Motor neuron (in vitro differentiated cells): ENCODE measurements around the gene PPM1E. TPM values are rescaled to one million over a fixed set of nuclear protein-coding genes. Genes with fewer than 3 reads are reported as not detected.
"Not testable (repeated sequence)": the region's sequence is repeated elsewhere in the genome, so short reads cannot be mapped to it uniquely, and the experiment has no call there.

Experiments used
- ATAC-seq, 8 experiments: fragments of 200-7000 bp; cut with Tn5 transposase; replicated peaks in 6 of 8; 2 replicates each; pipeline ENCODE4 v1.8.0; 2021; ENCODE audit warnings: mild to moderate bottlenecking in 8 of 8, moderate library complexity in 8 of 8
- H3K27ac ChIP-seq, 2 donors: fragments of 250-450 bp; sonication (Bioruptor Pico); 2 replicates each; pipeline ENCODE4 v1.9.0; 2021; ENCODE audit warnings: antibody characterized with exemption in 2 of 2, mild to moderate bottlenecking in 2 of 2, moderate library complexity in 1 of 2
- H3K4me1 ChIP-seq, 2 donors: fragments of 250-450 bp; sonication (Bioruptor Pico); replicated peaks in 1 of 2; 2 replicates each; pipeline ENCODE4 v1.6.1; 2021; ENCODE audit warnings: antibody characterized with exemption in 2 of 2, mild to moderate bottlenecking in 2 of 2, moderate library complexity in 1 of 2
- H3K4me3 ChIP-seq, 5 donors: fragments of 250-450 bp; sonication (Bioruptor Pico); 2 replicates each; pipeline ENCODE4 v1.9.0; 2021; ENCODE audit warnings: antibody characterized with exemption in 5 of 5, mild to moderate bottlenecking in 5 of 5, moderate library complexity in 4 of 5
- WGBS, 10 experiments: fragments of 450-650 bp; shearing (Covaris generic); methylation state at CpG; one replicate each; pipeline ENCODE4 v1.0.0; 2022; 5-methylcytosine and 5-hydroxymethylcytosine counted together
- in situ Hi-C, 9 experiments: fragments of 400-800 bp; cut with MboI; loops; one replicate each; pipeline ENCODE4 v1.15.0; 2021; ENCODE audit warnings: low sequenced_read_pairs in 9 of 9, low pct_unique_long_range_greater_than_20kb in 2 of 9; ENCODE audit not compliant: unreplicated experiment in 9 of 9
- total RNA-seq, 8 experiments: library from RNA; unstranded; fragments of 300-600 nt; gene quantifications; 2 replicates each; pipeline versions ENCODE4 v1.2.3 to v1.2.4, GENCODE V29; 2022

Gene PPM1E
- total RNA-seq, 8 experiments from 2014 or later = 0.51 to 23.1 (median 15.1) TPM

GRCh38 chr17:58944166-58944565 lies 188.5 kb downstream of the PPM1E start:
- H3K4me1 ChIP-seq = no peaks in the 10 kb centered on the region
- in situ Hi-C loops = no loop called here
- no peak overlapping the region for H3K4me3 ChIP-seq
- 38 to 100% (median 98%) methylated on average over 1 to 2 of the region's 2 CpGs; no CpG with 5 or more reads in 2 of the 10 experiments for WGBS, 10 experiments
- no peak overlapping the region for H3K27ac ChIP-seq
- ATAC-seq = no peak

GRCh38 chr17:58947411-58947810 lies 191.8 kb downstream of the PPM1E start:
- Histone ChIP-seq H3K4me3 (no peak overlapping the region), H3K4me1 (no peaks in the 10 kb centered on the region), H3K27ac (no peak overlapping the region)
- in situ Hi-C loops = no loop called here
- WGBS, 10 experiments = 50 to 100% (median 90%) methylated on average over 1 to 3 of the region's 3 CpGs; no CpG with 5 or more reads in 2 of the 10 experiments
- no peak for ATAC-seq

- H3K27ac ChIP-seq = no peak overlapping the region
- in situ Hi-C loops = no loop called here
- 49 to 100% (median 91%) methylated on average over 1 to 3 of the region's 3 CpGs; no CpG with 5 or more reads in 3 of the 10 experiments for WGBS, 10 experiments
- no peak for ATAC-seq
- no peaks in the 10 kb centered on the region for H3K4me1 ChIP-seq
- H3K4me3 ChIP-seq = no peak overlapping the region
Measured at GRCh38 chr17:58947824-58948223, 192.2 kb downstream of the PPM1E start.

GRCh38 chr17:58954358-58954757 lies 198.7 kb downstream of the PPM1E start:
- H3K4me1 ChIP-seq, in situ Hi-C loops, H3K27ac ChIP-seq, ATAC-seq, H3K4me3 ChIP-seq: not testable (repeated sequence)
- WGBS, 10 experiments = 0 to 100% (median 38%) methylated on average over 1 to 2 of the region's 2 CpGs; no CpG with 5 or more reads in 2 of the 10 experiments

- in situ Hi-C loops = no loop called here
Measured at GRCh38 chr17:58956997-58957724, 201.5 kb downstream of the PPM1E start.

GRCh38 chr17:58957725-58958073 lies 202.0 kb downstream of the PPM1E start:
- in situ Hi-C loops, H3K4me3 ChIP-seq, H3K27ac ChIP-seq, ATAC-seq, H3K4me1 ChIP-seq: not testable (repeated sequence)
- WGBS, 10 experiments = 0 to 100% (median 86%) methylated on average over 1 of the region's 1 CpG; no CpG with 5 or more reads in 2 of the 10 experiments

More at GRCh38 chr17:58956997-58957724, 201.5 kb downstream of the PPM1E start:
- no peak overlapping the region for H3K27ac ChIP-seq
- no peak overlapping the region for H3K4me3 ChIP-seq
- WGBS, 10 experiments = 7 to 88% (median 78%) methylated on average over 1 to 2 of the region's 2 CpGs; no CpG with 5 or more reads in 1 of the 10 experiments
- peak in 6 of 8 experiments; percentile 39 to 71 (median 58) for ATAC-seq
- no peaks in the 10 kb centered on the region for H3K4me1 ChIP-seq

- Histone ChIP-seq H3K27ac (no peak overlapping the region), H3K4me3 (no peak overlapping the region), H3K4me1 (no peaks in the 10 kb centered on the region)
- in situ Hi-C loops = no loop called here
- ATAC-seq = no peak
Measured at GRCh38 chr17:58960068-58960467, 204.4 kb downstream of the PPM1E start.

- no peak for ATAC-seq
- H3K27ac ChIP-seq = peak overlapping the region in 1 of 2 donors; percentile 29
- 67 to 100% (median 78%) methylated on average over 2 to 3 of the region's 3 CpGs; no CpG with 5 or more reads in 3 of the 10 experiments for WGBS, 10 experiments
- H3K4me3 ChIP-seq = no peak overlapping the region
- in situ Hi-C loops = no loop called here
- peaks cover 11 to 23% of the 10 kb centered on the region in 2 donors for H3K4me1 ChIP-seq
Measured at GRCh38 chr17:58965221-58965620, 209.6 kb downstream of the PPM1E start.

GRCh38 chr17:58966208-58966607 lies 210.6 kb downstream of the PPM1E start:
- in situ Hi-C loops = no loop called here
- ATAC-seq = no peak
- Histone ChIP-seq H3K4me3 (no peak overlapping the region), H3K27ac (no peak overlapping the region), H3K4me1 (peaks cover 13 to 33% of the 10 kb centered on the region in 2 donors)
- WGBS, 10 experiments = 90 to 100% (median 97%) methylated on average over 2 to 3 of the region's 3 CpGs

GRCh38 chr17:58968426-58969061 lies 212.9 kb downstream of the PPM1E start:
- peak in 5 of 8 experiments; percentile 25 to 76 (median 59) for ATAC-seq
- WGBS, 10 experiments = 38 to 87% (median 56%) methylated on average over 1 to 4 of the region's 4 CpGs; no CpG with 5 or more reads in 1 of the 10 experiments
- H3K4me3 ChIP-seq = no peak overlapping the region
- in situ Hi-C loops = no loop called here
- H3K4me1 ChIP-seq = peaks cover 13 to 35% of the 10 kb centered on the region in 2 donors
- peak overlapping the region in 1 of 2 donors; percentile 57 for H3K27ac ChIP-seq

- Histone ChIP-seq H3K4me1 (peaks cover 13 to 35% of the 10 kb centered on the region in 2 donors), H3K4me3 (no peak overlapping the region), H3K27ac (no peak overlapping the region)
- ATAC-seq = peak in 5 of 8 experiments; percentile 37 to 77 (median 58)
- in situ Hi-C loops = no loop called here
- 0 to 50% (median 0%) methylated on average over 1 of the region's 1 CpG; no CpG with 5 or more reads in 3 of the 10 experiments for WGBS, 10 experiments
Measured at GRCh38 chr17:58969156-58969555, 213.5 kb downstream of the PPM1E start.

- WGBS, 10 experiments = 68 to 93% (median 83%) methylated on average over 2 to 4 of the region's 4 CpGs; no CpG with 5 or more reads in 4 of the 10 experiments
Measured at GRCh38 chr17:58969612-58970011, 214.0 kb downstream of the PPM1E start.

More at GRCh38 chr17:58969612-58970011, 214.0 kb downstream of the PPM1E start:
- Histone ChIP-seq H3K4me3 (no peak overlapping the region), H3K4me1 (peaks cover 13 to 35% of the 10 kb centered on the region in 2 donors), H3K27ac (no peak overlapping the region)
- peak in 5 of 8 experiments; percentile 6 to 41 (median 23) for ATAC-seq
- in situ Hi-C loops = no loop called here
